OCI-LY3 (cell line): ENCODE results near the gene PRDM16.

ENCODE experiments used
- CTCF ChIP-seq: fragments of 200-600, 300-600 bp; sonication (generic); IDR thresholded peaks from 2 replicates; pipeline ENCODE4 v1.5.1; 2014; ENCODE audit warnings: antibody characterized with exemption, low read length, low read depth
- EZH2phosphoT487 ChIP-seq: fragments of 200-600 bp; shearing (Covaris generic); IDR thresholded peaks from 2 replicates; pipeline ENCODE4 v1.6.1; 2018; ENCODE audit warnings: antibody characterized with exemption, mixed run types, low read depth

- TF ChIP-seq CTCF: no peak
- no peak for TF ChIP-seq EZH2phosphoT487
These were observed 227.3 kb downstream of the PRDM16 start for GRCh38 chr1:3296326-3296725.
